Spleen (tissue), 11 donors: ENCODE measurements around the gene TMEM121. TPM values are rescaled to one million over a fixed set of nuclear protein-coding genes. Genes with fewer than 3 reads are reported as not detected.

Experiments used
- DNase-seq: peaks from one replicate; pipeline ENCODE4 v3.0.0-alpha.2; 2020
- H3K27ac ChIP-seq, 8 donors: fragments of 200-600 bp; sonication (generic) in 7 of 8; 1 replicate in 4 of 8; 2 replicates in 4 of 8; pipeline versions ENCODE4 v1.5.0 to v1.8.0; 2016 to 2021; ENCODE audit warnings: inconsistent platforms in 4 of 8, mild to moderate bottlenecking in 4 of 8, moderate library complexity in 1 of 8
- H3K27me3 ChIP-seq, 7 donors: fragments of 200-600 bp; sonication (generic) in 6 of 7; replicated peaks in 1 of 7; 1 replicate in 4 of 7; 2 replicates in 3 of 7; pipeline versions ENCODE4 v1.5.0 to v1.8.0; 2016 to 2021; ENCODE audit warnings: inconsistent platforms in 3 of 7, mild to moderate bottlenecking in 1 of 7
- H3K36me3 ChIP-seq, 6 donors: fragments of 200-600 bp; sonication (generic) in 5 of 6; 1 replicate in 4 of 6; 2 replicates in 2 of 6; pipeline versions ENCODE4 v1.5.0 to v1.8.0; 2016 to 2021; ENCODE audit warnings: inconsistent platforms in 2 of 6
- H3K4me1 ChIP-seq, 6 donors: fragments of 200-600 bp; sonication (generic) in 5 of 6; 1 replicate in 3 of 6; 2 replicates in 3 of 6; pipeline versions ENCODE4 v1.5.0 to v1.8.0; 2016 to 2021; ENCODE audit warnings: inconsistent platforms in 3 of 6
- H3K4me3 ChIP-seq, 8 donors: fragments of 200-600 bp; sonication (generic) in 7 of 8; 1 replicate in 4 of 8; 2 replicates in 4 of 8; pipeline versions ENCODE4 v1.5.0 to v1.8.0; 2016 to 2021; ENCODE audit warnings: inconsistent platforms in 4 of 8, mild to moderate bottlenecking in 4 of 8, moderate library complexity in 2 of 8
- H3K9me3 ChIP-seq, 8 donors: fragments of 200-600 bp; sonication (generic) in 7 of 8; 1 replicate in 4 of 8; 2 replicates in 4 of 8; pipeline versions ENCODE4 v1.5.0 to v1.8.0; 2016 to 2021; ENCODE audit warnings: inconsistent platforms in 4 of 8
- POLR2A ChIP-seq, 3 donors: fragments of 450-650 bp; IDR thresholded peaks; one replicate each; pipeline ENCODE4 v1.5.1; 2017; ENCODE audit warnings: antibody characterized with exemption in 3 of 3, mild to moderate bottlenecking in 1 of 3
- POLR2AphosphoS5 ChIP-seq, 3 donors: sonication (generic); formaldehyde crosslinking; IDR thresholded peaks; one replicate each; pipeline ENCODE4 v1.5.1; 2017; ENCODE audit warnings: antibody characterized with exemption in 3 of 3
- WGBS, 5 donors: extraction: QIAGEN DNeasy Blood & Tissue Kit in 3 of 5; methylation state at CpG; one replicate each; pipeline versions ENCODE4 v1.1.5 to v1.1.7; 2013 to 2018; 5-methylcytosine and 5-hydroxymethylcytosine counted together
- intact Hi-C: fragments of 100-400 bp; cut with DNase I; formaldehyde crosslinking; loops from one replicate; pipeline ENCODE4 v1.15.0; 2023; ENCODE audit warnings: low total_unique reads
- polyA plus RNA-seq, 3 donors: library from polyadenylated mRNA; stranded (reverse); fragments of 200-250 nt; gene quantifications; one replicate each; pipeline ENCODE4 v1.2.1, GENCODE V29; 2013
- total RNA-seq, 7 donors: library from RNA; depleted of rRNA in 3 of 7; stranded (reverse); fragments of >200 nt in 3 of 7; fragmentation: NEBNext Ultra II Directional in 4 of 7; extraction: Animal tissue kit (Norgen Biotek cat#: 25700) in 4 of 7; gene quantifications; one replicate each; pipeline versions ENCODE4 v1.1.0 to v1.2.1, GENCODE V29; 2016 to 2021
- TF ChIP-seq, protein P1 (sequence below), 11 experiments: fragments of 200-600 bp in 7 of 11; fragments of 450-650 bp in 4 of 11; sonication (generic) in 4 of 11; IDR thresholded peaks in 8 of 11; conservative IDR thresholded peaks in 3 of 11; 1 replicate in 7 of 11; 2 replicates in 4 of 11; pipeline versions ENCODE4 v1.4.0 to v1.8.0; 2016 to 2021; ENCODE audit warnings: antibody characterized with exemption in 11 of 11, inconsistent platforms in 4 of 11, mild to moderate bottlenecking in 1 of 11
- donor health status: healthy with polysubstance abuse.
- donor health status: DM: no; HTN: no; CAD: no; lungs with moderate emphysema.
- donor health status: DM: no; HTN: no; CAD: no.
- donor health status: Bipolar disorder and iron deficiency.
- donor health status: healthy.
- donor health status: DM: no; HTN: no; CAD: no.
- donor health status: DM: yes; HTN: yes; CAD: no.

The TMEM121 gene
- total and polyA plus RNA-seq, 10 donors: 3.3 to 10.4 (median 4.6) TPM

DNA sequence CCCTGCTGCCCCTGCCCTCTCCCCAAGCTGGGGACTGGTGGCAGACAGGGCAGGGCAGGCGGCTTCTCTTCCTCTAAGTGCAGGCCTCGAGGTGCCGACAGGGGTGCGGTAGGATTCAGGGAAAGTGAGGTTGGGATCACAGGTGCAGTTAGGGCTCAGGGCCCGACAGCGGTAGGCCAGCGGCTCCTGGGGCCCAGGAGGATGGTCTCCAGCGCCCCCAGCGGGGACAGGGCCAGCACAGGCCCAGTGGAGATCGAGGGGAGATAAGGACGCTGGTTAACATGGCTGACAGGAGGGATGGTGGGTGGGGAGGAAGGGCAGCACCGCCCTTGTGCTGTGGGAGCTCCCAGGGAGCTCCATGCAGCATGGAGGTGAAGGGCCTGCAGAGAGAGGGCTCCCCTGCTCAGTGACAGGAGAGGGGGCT lies 40.6 kb upstream of the TMEM121 start:
- peak overlapping the region in 7 of 8 donors; percentile 7 to 95 (median 89) for H3K27ac ChIP-seq
- intact Hi-C loops: loop anchor here (5.0 kb wide), 1 partner anchor 113 kb away; no protein-coding TSS in a partner anchor
- DNase-seq: no peak
- H3K4me1 ChIP-seq: peaks cover 58 to 96% (median 95%) of the 10 kb centered on the region in 6 donors
- TF ChIP-seq, protein P1, sequence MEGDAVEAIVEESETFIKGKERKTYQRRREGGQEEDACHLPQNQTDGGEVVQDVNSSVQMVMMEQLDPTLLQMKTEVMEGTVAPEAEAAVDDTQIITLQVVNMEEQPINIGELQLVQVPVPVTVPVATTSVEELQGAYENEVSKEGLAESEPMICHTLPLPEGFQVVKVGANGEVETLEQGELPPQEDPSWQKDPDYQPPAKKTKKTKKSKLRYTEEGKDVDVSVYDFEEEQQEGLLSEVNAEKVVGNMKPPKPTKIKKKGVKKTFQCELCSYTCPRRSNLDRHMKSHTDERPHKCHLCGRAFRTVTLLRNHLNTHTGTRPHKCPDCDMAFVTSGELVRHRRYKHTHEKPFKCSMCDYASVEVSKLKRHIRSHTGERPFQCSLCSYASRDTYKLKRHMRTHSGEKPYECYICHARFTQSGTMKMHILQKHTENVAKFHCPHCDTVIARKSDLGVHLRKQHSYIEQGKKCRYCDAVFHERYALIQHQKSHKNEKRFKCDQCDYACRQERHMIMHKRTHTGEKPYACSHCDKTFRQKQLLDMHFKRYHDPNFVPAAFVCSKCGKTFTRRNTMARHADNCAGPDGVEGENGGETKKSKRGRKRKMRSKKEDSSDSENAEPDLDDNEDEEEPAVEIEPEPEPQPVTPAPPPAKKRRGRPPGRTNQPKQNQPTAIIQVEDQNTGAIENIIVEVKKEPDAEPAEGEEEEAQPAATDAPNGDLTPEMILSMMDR (IDR thresholded peaks at IDR 0.05 in 8 of 11, conservative IDR thresholded peaks at IDR 0.05 in 3 of 11): peak in 9 of 11 experiments; percentile 19 to 61 (median 40)
- peak in 2 of 3 donors; percentile 26 to 42 for TF ChIP-seq POLR2AphosphoS5 (IDR thresholded peaks at IDR 0.05)
- no peak for TF ChIP-seq POLR2A (IDR thresholded peaks at IDR 0.05)
- no peaks in the 10 kb centered on the region for H3K36me3 ChIP-seq
- peaks cover 0 to 42% (median 3%) of the 10 kb centered on the region in 7 donors for H3K27me3 ChIP-seq
- WGBS, 5 donors: 24 to 66% (median 38%) methylated on average over 3 to 12 of the region's 12 CpGs
- H3K4me3 ChIP-seq: peak overlapping the region in 2 of 8 donors; percentile 54 to 95
- no peaks in the 10 kb centered on the region for H3K9me3 ChIP-seq

GRCh38 chr14:105486163-105486973 lies 40.0 kb upstream of the TMEM121 start, which contains the start of gene CRIP1:
TSS of gene CRIP1 (plus strand) at chr14:105486886. CDS start at chr14:105487260, 374 bp downstream.
- peaks cover 0 to 37% (median 3%) of the 10 kb centered on the region in 7 donors for H3K27me3 ChIP-seq
- no peaks in the 10 kb centered on the region for H3K9me3 ChIP-seq
- TF ChIP-seq, protein P1 (IDR thresholded peaks at IDR 0.05 in 8 of 11, conservative IDR thresholded peaks at IDR 0.05 in 3 of 11): no peak
- no peak for DNase-seq
- H3K4me1 ChIP-seq: peaks cover 52 to 92% (median 90%) of the 10 kb centered on the region in 6 donors
- peak within 1 kb of the TSS; percentile 30 to 95 (median 51) for H3K4me3 ChIP-seq
- intact Hi-C loops: loop anchor here (5.0 kb wide), 1 partner anchor 114 kb away; no protein-coding TSS in a partner anchor
- H3K27ac ChIP-seq: peak within 1 kb of the TSS; percentile 64 to 95 (median 88)
- no peaks in the 10 kb centered on the region for H3K36me3 ChIP-seq
- WGBS, 5 donors: 7 to 18% (median 8%) methylated on average over 21 to 56 of the region's 56 CpGs

DNA sequence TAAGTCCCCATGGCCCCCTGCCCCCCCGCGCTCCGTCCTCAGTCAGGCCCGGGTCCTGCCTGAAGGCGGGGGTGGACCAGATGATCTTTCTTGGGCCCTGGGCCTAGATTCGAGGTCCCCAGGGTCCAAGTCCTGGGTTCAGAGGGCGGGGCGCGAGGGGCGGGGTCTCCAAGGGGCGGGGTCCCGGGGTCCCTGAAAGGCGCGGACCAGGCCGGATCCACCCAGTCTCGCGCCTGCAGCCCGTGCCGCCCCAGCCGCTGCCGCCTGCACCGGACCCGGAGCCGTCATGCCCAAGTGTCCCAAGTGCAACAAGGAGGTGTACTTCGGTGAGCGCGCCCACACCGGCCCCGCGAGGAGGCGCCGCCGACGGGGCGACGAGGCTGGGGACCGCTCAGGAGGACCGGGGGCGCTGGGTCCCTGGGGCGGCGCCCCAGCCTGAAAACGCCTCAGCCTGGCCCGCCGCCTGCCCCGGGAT lies 39.4 kb upstream of the TMEM121 start:
- Histone ChIP-seq H3K9me3 (no peaks in the 10 kb centered on the region), H3K4me3 (peak overlapping the region; percentile 30 to 95 (median 51)), H3K27ac (peak overlapping the region; percentile 64 to 95 (median 88)), H3K27me3 (peaks cover 0 to 36% (median 3%) of the 10 kb centered on the region in 7 donors), H3K36me3 (no peaks in the 10 kb centered on the region), H3K4me1 (peaks cover 48 to 92% (median 89%) of the 10 kb centered on the region in 6 donors)
- TF ChIP-seq POLR2AphosphoS5 (IDR thresholded peaks at IDR 0.05) (peak in 2 of 3 donors; percentile 55), POLR2A (IDR thresholded peaks at IDR 0.05) (peak in 1 of 3 donors; percentile 29)
- TF ChIP-seq, protein P1 (IDR thresholded peaks at IDR 0.05 in 8 of 11, conservative IDR thresholded peaks at IDR 0.05 in 3 of 11): no peak
- intact Hi-C loops: loop anchor here (5.0 kb wide), 1 partner anchor 115 kb away; no protein-coding TSS in a partner anchor
- WGBS, 5 donors: 2 to 4% (median 3%) methylated on average over 6 to 45 of the region's 45 CpGs
- DNase-seq: peak; percentile 90
